ENCODE results near the gene ST3GAL4.

Gene ST3GAL4

DNA sequence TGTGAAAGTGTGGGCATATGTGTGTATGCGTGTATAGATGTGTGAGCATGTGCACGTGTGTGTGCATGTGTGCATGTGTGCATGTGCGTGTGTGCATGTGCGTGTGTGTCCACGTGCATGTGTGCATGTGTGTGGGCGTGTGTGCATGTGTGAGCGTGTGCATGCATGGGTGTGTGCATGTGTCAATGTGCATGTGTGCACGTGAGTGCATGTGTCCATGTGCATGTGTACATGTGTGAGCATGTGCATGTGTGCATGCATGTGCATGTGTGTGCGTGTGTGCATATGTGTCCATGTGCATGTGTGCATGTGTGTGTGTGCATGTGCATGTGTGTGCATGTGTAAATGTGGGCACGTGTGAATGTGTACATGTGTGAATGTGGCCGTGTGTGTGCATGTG, 95.3 kb downstream of the ST3GAL4 start:
- DNase-seq (ENCODE audit: low read depth, low spot score): no peak

DNA sequence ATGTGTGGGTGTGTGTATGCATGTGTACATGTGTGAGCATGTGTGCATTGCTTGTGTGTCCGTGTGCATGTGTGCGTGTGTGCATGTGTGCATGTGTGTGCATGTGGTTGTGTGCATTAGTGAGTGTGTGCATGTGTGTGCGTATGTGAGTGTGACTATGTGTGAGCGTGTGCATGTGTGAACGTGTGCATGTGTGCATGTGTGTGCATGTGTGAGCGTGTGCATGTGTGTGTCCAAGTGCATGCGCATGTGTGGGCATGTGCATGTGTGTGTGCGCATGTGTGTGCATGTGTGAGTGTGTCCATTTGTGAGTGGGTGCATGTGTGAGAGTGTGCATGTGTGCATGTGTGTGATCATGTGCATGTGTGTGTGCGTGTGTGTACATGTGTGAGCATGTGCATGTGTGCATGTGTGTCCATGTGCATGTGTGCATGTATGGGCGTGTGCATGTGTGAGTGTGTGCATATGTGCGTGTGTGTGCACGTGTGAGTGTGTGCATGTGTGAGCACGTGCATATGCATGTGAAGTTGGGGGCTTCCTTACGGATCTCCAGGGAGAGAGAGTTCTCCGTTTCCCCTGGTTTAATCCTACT, 95.8 kb downstream of the ST3GAL4 start:
- no peak for DNase-seq (ENCODE audit: low read depth, low spot score)

DNA sequence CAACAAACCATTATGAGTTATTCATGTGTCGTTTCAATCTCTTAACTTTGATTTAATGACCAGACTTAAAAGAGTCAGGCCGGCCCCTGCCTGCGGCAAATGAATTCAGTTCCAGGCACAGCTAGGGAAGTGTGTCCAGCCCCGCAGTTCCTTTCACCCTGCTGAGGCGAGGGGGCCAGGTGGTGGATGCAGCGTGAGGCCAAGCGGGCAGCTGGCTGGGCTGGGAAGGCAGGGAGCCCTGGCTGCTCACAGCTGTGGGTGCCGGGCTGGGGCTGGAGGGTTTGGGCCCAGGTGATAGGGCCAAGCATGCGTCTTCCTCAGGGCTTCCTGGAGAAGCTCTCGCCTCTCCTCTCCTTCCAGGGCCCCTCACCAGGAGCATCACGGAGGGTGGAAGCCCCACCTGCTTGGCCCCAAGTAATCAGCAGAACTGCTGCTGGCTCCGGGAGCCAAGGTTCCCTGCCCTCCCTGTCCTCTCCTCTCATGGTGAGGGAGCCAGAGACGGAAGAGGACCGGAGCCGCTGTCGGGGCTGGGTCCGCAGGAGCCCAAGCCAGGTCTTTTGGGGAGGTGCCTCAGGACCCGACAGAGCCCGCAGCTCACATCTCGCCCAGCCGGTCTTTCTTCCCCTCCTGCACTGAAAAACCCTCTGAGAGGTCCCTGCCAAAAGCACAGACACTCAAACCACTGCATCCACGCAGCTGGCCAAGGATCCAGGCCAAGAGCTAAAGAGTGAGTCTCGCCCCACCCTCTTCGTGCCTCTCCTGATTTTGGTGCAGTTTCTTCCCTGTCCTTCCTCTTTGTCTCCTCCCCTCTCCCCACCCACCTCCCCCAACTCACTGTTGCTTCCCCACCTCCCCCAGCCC, 97.0 kb downstream of the ST3GAL4 start:
- no peak for DNase-seq (ENCODE audit: low read depth, low spot score)

DNA sequence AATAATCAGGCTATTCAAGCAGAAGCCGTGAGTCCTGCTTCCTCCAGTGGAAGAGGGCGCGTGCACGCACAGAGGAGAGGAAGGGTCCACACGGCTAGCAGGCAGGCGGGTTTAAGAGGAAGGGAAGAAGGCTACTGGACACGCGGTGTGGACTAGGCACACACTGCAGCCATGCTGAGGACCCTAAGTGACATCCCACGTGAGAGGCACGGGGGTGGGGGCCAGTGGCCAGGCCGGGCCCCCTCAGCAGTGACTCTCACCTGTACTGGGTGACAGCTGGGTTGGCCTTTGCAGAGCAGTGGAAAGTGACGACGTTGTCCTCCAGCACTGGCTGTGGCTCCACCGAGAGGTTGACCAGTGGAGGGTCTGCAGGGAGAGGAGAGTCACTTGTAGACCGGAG, 100.6 kb downstream of the ST3GAL4 start:
- no peak for DNase-seq (ENCODE audit: low read depth, low spot score)

DNA sequence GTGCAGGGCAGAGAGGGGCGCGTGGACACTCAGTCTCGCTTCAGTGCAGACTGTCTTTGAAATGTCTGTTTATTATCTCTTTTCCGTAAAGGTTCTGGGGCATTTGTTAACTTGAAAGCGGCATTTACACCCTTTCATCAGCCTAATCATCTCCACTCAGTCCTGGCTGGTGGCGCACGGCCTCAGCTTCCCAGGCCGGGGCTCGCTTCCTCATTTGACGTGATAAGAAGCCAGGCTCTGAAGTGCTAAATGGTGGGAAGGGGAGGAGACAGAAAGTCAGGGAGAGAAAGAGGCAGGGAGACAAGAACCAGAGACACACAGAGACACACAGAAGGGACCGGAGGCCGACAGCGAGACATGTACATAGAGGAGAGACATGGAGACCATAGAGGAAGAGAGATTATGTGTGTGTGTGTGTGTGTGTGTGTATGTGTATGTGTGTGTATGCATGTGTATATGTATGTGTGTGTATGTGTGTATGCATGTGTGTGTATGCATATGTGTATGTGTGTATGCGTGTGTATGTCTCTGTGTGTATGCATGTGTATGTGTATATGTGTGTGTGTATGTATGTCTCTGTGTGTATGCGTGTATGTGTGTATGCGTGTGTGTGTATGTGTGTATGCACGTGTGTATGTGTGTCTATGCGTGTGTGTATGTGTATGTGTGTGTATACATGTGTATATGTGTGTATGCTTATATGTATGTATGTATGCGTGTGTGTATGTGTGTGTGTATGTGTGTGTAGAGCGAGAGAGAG, 101.5 kb downstream of the ST3GAL4 start:
- no peak for DNase-seq (ENCODE audit: low read depth, low spot score)

DNA sequence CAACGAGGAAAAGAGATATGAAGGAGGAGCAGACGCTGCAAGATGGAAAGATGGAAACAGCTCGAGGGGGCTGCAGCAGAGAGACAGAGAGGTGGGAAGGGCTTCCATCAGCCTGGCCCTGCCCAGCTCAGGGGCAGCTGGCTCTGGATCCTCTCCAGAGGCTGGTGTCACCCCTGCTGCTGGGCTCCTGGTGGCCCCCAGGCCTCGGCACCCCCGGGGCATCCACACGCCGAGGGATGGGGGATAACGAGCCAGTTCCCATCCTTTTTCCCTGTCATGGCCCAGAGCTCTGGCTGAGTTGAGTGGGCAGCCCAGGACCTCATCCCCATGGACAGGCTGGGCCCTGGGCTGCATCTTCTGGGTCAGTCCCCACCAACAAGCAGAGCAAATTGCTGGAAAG, 102.3 kb downstream of the ST3GAL4 start:
- DNase-seq (ENCODE audit: low read depth, low spot score): no peak

DNA sequence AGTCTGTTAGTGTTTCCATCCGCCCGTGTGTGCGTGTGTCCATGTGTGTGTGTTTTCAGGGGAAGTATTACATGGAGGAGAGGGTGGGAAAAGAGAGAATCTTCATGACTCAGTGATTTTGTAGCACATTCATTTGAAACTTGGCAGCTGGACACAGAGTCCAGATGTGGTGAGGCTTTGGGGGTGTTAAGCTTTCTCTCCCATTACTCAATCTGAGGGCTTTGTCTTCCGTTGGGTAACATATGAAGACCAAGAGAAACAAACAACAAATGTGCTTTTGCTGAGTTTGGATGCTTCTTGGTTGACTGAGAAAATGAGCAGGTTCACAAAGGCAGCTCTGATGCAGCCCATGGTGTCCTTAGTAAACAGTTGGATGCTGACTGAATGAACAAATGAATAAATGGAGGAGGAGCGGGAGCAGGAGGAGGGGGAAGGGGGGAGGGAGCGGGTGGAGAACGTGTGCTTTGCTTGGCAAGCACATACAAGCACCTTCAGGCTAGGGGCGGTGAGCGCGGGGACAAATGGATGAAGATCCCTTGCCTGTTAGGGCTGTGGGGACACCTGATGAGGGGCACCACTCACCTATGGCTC, 104.3 kb downstream of the ST3GAL4 start:
- DNase-seq (ENCODE audit: low read depth, low spot score): no peak

DNA sequence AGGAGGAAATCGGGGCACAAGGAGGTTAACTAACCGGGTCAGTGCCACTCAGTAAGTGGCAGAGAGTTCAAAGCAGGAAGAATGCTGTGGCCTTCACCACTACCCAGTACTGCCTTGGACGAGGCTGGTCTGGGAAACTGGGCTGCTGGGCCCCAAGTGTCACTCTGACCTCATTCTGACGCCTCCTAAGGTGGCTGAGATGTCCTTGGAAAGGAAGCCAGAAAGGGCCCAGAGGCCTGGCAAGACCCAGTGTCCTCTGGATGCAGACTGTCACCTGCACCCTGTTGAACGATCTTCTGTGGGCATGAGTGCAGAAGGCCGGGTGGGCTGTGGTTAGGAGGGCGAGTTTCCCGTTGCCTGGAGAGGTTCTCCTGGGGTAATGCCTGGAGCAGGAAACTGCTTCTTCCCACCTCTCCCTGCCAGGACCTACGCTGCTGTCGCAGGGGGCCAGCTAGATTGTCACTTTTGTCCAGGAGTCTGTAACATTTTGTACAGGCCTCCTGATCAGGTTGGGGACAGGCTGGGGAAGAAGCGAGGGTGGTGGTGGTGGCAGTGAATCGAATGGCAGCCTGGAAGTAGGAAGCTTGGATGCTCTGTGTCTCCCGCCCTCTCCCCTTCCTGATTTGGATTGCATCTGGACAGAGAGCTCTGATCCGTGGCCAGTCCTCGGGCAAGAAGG, 105.1 kb downstream of the ST3GAL4 start:
- no peak for DNase-seq (ENCODE audit: low read depth, low spot score)

DNA sequence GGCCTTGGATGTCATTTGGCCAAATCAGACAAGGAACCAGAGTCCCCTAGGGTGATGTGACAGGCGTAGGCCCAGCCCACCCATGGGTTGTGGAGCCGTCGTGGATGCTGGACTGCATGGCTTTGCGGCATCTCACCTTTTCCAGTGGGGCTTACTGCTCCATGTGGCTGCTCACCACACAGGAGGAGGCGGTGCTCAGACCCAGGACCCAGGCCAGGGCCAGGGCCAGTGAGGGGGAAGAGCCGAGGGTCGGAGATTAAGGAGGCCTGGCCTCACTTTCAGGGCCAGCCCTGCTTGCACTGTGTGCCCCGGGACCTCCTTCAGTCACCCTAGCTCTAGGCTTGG, 105.6 kb downstream of the ST3GAL4 start:
- DNase-seq (ENCODE audit: low read depth, low spot score): no peak

DNA sequence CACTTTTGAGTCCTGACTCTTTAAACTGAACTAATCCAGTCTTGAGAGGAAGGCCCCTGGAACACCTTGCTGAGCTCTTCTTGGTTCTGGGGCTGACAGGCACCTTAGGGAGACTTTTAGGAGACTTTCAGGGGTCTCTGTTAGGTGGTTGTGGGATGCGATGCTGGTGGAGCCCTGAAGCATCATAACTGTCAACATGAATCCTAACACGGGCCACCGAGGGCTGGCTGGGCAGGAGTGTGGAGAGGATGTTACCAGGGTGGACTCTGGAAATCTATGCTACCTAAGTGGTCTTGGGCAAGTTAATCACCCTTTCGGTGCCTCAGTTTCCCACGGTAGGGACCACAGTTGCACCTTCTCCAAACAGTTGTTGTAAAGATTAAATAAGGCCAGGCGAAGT, 106.5 kb downstream of the ST3GAL4 start:
- DNase-seq (ENCODE audit: low read depth, low spot score): no peak

DNA sequence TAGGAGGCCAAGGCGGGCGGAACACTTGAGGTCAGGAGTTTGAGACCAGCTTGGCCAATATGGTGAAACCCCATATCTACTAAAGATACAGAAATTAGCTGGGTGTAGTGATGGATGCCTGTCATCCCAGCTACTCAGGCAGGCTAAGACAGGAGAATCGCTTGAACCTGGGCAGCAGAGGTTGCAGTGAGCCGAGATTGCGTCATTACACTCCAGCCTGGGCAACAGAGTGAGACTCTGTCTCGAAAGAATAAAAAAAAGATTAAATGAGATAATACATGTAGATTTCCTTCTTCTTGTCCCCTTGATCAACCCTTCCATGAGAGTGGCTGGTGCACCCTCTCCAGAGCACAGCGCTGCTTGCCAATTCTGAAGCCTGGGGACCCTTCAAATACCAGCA, 106.9 kb downstream of the ST3GAL4 start:
- no peak for DNase-seq (ENCODE audit: low read depth, low spot score)

Data from activated naive CD8-positive, alpha-beta T cell treated with anti-CD3 and anti-CD28 coated beads, Interleukin-2, amount 50 U/mL, for 16 hours (primary cell).